ENCODE data around the gene ZNF556.

ZNF556 gene

DNA sequence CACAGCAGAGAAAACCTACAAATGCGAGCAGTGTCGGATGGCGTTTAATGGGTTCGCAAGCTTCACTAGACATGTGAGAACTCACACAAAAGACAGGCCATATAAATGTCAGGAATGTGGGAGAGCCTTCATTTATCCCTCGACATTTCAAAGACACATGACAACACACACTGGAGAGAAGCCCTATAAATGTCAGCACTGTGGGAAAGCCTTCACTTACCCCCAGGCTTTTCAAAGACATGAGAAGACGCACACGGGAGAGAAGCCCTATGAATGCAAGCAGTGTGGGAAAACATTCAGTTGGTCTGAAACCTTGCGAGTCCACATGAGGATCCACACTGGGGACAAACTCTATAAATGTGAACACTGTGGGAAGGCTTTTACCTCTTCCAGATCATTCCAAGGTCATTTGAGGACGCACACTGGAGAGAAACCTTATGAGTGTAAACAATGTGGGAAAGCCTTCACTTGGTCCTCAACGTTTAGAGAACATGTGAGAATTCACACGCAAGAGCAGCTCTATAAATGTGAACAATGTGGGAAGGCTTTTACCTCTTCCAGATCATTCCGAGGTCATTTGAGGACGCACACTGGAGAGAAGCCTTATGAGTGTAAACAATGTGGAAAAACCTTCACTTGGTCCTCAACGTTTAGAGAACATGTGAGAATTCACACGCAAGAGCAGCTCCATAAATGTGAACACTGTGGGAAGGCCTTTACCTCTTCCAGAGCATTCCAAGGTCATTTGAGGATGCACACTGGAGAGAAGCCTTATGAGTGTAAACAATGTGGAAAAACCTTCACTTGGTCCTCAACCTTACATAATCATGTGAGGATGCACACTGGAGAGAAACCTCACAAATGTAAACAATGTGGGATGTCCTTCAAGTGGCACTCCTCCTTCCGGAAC, 50.4 kb downstream of the ZNF556 start:
- TF ChIP-seq, protein P1, sequence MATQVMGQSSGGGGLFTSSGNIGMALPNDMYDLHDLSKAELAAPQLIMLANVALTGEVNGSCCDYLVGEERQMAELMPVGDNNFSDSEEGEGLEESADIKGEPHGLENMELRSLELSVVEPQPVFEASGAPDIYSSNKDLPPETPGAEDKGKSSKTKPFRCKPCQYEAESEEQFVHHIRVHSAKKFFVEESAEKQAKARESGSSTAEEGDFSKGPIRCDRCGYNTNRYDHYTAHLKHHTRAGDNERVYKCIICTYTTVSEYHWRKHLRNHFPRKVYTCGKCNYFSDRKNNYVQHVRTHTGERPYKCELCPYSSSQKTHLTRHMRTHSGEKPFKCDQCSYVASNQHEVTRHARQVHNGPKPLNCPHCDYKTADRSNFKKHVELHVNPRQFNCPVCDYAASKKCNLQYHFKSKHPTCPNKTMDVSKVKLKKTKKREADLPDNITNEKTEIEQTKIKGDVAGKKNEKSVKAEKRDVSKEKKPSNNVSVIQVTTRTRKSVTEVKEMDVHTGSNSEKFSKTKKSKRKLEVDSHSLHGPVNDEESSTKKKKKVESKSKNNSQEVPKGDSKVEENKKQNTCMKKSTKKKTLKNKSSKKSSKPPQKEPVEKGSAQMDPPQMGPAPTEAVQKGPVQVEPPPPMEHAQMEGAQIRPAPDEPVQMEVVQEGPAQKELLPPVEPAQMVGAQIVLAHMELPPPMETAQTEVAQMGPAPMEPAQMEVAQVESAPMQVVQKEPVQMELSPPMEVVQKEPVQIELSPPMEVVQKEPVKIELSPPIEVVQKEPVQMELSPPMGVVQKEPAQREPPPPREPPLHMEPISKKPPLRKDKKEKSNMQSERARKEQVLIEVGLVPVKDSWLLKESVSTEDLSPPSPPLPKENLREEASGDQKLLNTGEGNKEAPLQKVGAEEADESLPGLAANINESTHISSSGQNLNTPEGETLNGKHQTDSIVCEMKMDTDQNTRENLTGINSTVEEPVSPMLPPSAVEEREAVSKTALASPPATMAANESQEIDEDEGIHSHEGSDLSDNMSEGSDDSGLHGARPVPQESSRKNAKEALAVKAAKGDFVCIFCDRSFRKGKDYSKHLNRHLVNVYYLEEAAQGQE (IDR thresholded peaks at IDR 0.05; ENCODE audit: insufficient replicate concordance, low read depth) = no peak
- no peak for TF ChIP-seq SPI1 (IDR thresholded peaks at IDR 0.05; ENCODE audit: borderline replicate concordance, low read depth)
- H3K27me3 ChIP-seq (ENCODE audit: insufficient read depth, poor library complexity, severe bottlenecking) = no peaks in the 10 kb centered on the region
- H3K27ac ChIP-seq (replicated peaks) = no peak overlapping the region
- no peak for DNase-seq (ENCODE audit: low read depth in 1 of 2, low spot score in 1 of 2)
- H3K4me3 ChIP-seq (replicated peaks; ENCODE audit: insufficient read depth, low read length) = no peak overlapping the region

GRCh38 chr19:2922987-2923386, 55.9 kb downstream of the ZNF556 start:
- no peak for TF ChIP-seq CTCF (IDR thresholded peaks at IDR 0.05; ENCODE audit: insufficient read depth, low read length)
- TF ChIP-seq SPI1 (IDR thresholded peaks at IDR 0.05; ENCODE audit: borderline replicate concordance, low read depth) = no peak
- no peak for TF ChIP-seq GABPA (IDR thresholded peaks at IDR 0.05; ENCODE audit: low read depth)
- TF ChIP-seq, protein P1 (IDR thresholded peaks at IDR 0.05; ENCODE audit: insufficient replicate concordance, low read depth) = no peak
- TF ChIP-seq POLR2AphosphoS5 (IDR thresholded peaks at IDR 0.05; ENCODE audit: low read depth) = no peak
- Histone ChIP-seq H3K27ac (replicated peaks) (no peak overlapping the region), H3K4me3 (replicated peaks; ENCODE audit: insufficient read depth, low read length) (no peak overlapping the region), H3K27me3 (ENCODE audit: insufficient read depth, poor library complexity, severe bottlenecking) (no peaks in the 10 kb centered on the region)
- no peak for DNase-seq (ENCODE audit: low read depth in 1 of 2, low spot score in 1 of 2)

DNA sequence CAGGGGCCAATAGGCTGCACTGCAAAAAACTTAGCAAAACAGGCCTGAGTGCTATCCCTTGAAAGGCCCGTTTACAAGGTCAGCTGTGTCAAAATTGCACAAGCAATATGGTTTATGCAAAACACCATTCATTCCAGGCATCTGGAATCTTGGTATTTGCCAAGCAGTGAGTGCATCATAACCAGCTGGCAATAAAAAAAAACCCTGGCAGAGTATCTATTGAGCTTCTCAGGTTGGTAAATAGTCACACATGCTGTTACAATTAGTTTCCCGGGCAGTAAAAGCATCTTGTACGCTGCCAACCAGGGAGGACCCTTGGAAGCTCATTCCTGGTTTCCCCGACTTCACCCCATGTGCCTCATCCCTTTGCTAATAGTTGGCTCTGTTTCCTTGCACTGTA, 56.4 kb downstream of the ZNF556 start:
- no peak overlapping the region for H3K4me3 ChIP-seq (replicated peaks; ENCODE audit: insufficient read depth, low read length)
- no peaks in the 10 kb centered on the region for H3K27me3 ChIP-seq (ENCODE audit: insufficient read depth, poor library complexity, severe bottlenecking)
- no peak for TF ChIP-seq SPI1 (IDR thresholded peaks at IDR 0.05; ENCODE audit: borderline replicate concordance, low read depth)
- TF ChIP-seq, protein P1 (IDR thresholded peaks at IDR 0.05; ENCODE audit: insufficient replicate concordance, low read depth) = no peak
- no peak for TF ChIP-seq GABPA (IDR thresholded peaks at IDR 0.05; ENCODE audit: low read depth)
- TF ChIP-seq POLR2AphosphoS5 (IDR thresholded peaks at IDR 0.05; ENCODE audit: low read depth) = no peak
- no peak for DNase-seq (ENCODE audit: low read depth in 1 of 2, low spot score in 1 of 2)
- H3K27ac ChIP-seq (replicated peaks) = no peak overlapping the region

DNA sequence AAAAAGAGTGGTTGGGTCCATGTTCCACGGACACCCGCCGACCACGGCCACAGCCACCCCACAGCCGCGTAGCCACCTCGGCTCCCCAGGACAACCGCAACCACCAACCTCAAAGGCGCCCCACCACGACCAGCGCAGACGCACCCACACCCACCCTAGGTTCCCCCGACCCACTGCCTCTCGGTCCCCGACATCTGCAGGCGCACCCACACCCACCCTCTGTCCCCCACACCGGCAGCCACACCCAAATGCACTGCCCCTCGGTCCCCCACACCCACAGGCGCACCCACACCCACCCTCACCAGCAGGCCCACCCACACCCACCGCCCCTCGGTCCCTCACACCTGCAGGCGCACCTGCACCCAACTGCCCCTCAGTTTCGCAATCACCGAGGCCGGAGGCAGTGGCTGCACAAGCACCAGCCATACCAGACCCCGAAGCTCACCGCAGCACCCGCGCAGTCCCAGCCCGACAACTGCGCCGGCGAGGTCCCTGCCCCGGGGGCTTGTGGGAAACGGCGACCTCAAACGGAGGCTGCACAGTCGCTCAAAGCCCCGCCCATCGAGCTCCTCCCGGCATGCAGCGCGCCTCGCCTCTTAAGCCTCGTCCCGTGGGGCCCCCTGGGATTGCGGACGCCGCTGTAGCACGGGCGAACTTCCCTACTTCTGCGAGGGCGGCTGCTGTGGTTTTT, 59.4 kb downstream of the ZNF556 start:
- TF ChIP-seq GABPA (IDR thresholded peaks at IDR 0.05; ENCODE audit: low read depth) = no peak
- TF ChIP-seq, protein P1 (IDR thresholded peaks at IDR 0.05; ENCODE audit: insufficient replicate concordance, low read depth) = no peak
- Histone ChIP-seq H3K4me3 (replicated peaks; ENCODE audit: insufficient read depth, low read length) (no peak overlapping the region), H3K27ac (replicated peaks) (no peak overlapping the region), H3K27me3 (ENCODE audit: insufficient read depth, poor library complexity, severe bottlenecking) (no peaks in the 10 kb centered on the region)
- no peak for DNase-seq (ENCODE audit: low read depth in 1 of 2, low spot score in 1 of 2)

Measured in HL-60 (cell line).